Activated T-cell treated with anti-CD3 and anti-CD28 coated beads, Interleukin-2, amount 50 U/mL, for 72 hours (primary cell): Measurements from ENCODE around the gene C1orf35. TPM values are rescaled to one million over a fixed set of nuclear protein-coding genes. Genes with fewer than 3 reads are reported as not detected.

ENCODE experiments used
- ATAC-seq, 2 donors: fragments of 150-1000 bp; cut with Tn5 transposase; replicated peaks in 1 of 2; 2 replicates each; pipeline ENCODE4 v1.10.0; 2021; ENCODE audit warnings: moderate library complexity in 2 of 2, mild to moderate bottlenecking in 1 of 2
- DNase-seq, 2 donors: peaks; one replicate each; pipeline ENCODE4 v3.0.0; 2021 to 2022; ENCODE audit warnings: mixed read lengths in 1 of 2
- H3K27ac Mint-ChIP-seq: one replicate; pipeline ENCODE4 v1.8.0; 2022; ENCODE audit warnings: mild to moderate bottlenecking, moderate library complexity, mixed read lengths
- H3K27me3 Mint-ChIP-seq: one replicate; pipeline ENCODE4 v1.8.0; 2022; ENCODE audit warnings: low read depth, mixed read lengths
- H3K36me3 Mint-ChIP-seq, 2 donors: one replicate each; pipeline ENCODE4 v1.8.0; 2022; ENCODE audit warnings: mixed read lengths in 2 of 2, mild to moderate bottlenecking in 1 of 2; ENCODE audit not compliant: insufficient read depth in 2 of 2
- H3K4me1 Mint-ChIP-seq: one replicate; pipeline ENCODE4 v1.8.0; 2022; ENCODE audit warnings: low read depth, mixed read lengths
- H3K4me3 Mint-ChIP-seq, 2 donors: one replicate each; pipeline ENCODE4 v1.8.0; 2022; ENCODE audit warnings: mild to moderate bottlenecking in 2 of 2, mixed read lengths in 2 of 2, moderate library complexity in 2 of 2
- H3K9me3 Mint-ChIP-seq, 2 donors: one replicate each; pipeline ENCODE4 v1.8.0; 2022; ENCODE audit warnings: mixed read lengths in 2 of 2
- total RNA-seq, 2 donors: library from RNA; stranded (reverse); gene quantifications; one replicate each; pipeline ENCODE4 v1.2.3, GENCODE V29; 2022

Gene C1orf35
- total RNA-seq, 2 donors from 2014 or later = 18.2 to 27.3 TPM

- Mint-ChIP-seq H3K9me3 (no peaks in the 10 kb centered on the region), H3K4me1 (peaks cover 47% of the 10 kb centered on the region), H3K27ac (peak overlapping the region; percentile 28), H3K36me3 (peaks cover 0 to 10% of the 10 kb centered on the region in 2 donors), H3K4me3 (peak overlapping the region; percentile 73 to 94), H3K27me3 (no peaks in the 10 kb centered on the region)
- DNase-seq = peak; percentile 71 to 76
- peak; percentile 56 to 57 for ATAC-seq
Measured at GRCh38 chr1:228101994-228102790, 933 bp downstream of the C1orf35 start.

- Mint-ChIP-seq H3K4me3 (peak overlapping the region; percentile 73 to 94), H3K9me3 (no peaks in the 10 kb centered on the region), H3K36me3 (peaks cover 0 to 10% of the 10 kb centered on the region in 2 donors), H3K27ac (peak overlapping the region; percentile 23), H3K27me3 (no peaks in the 10 kb centered on the region), H3K4me1 (peaks cover 43% of the 10 kb centered on the region)
- ATAC-seq (peak in 1 of 2 donors; percentile 3), DNase-seq (no peak)
Measured at GRCh38 chr1:228101614-228101993, 1.5 kb downstream of the C1orf35 start.

- H3K27ac Mint-ChIP-seq = peak overlapping the region; percentile 23
- H3K4me1 Mint-ChIP-seq = peaks cover 44% of the 10 kb centered on the region
Measured at GRCh38 chr1:228100822-228101613, 2.1 kb downstream of the C1orf35 start.

GRCh38 chr1:228099331-228099732 lies 3.8 kb downstream of the C1orf35 start:
- H3K27me3 Mint-ChIP-seq = no peaks in the 10 kb centered on the region

More at GRCh38 chr1:228100822-228101613, 2.1 kb downstream of the C1orf35 start:
- no peak for ATAC-seq
- H3K36me3 Mint-ChIP-seq = peaks cover 0 to 10% of the 10 kb centered on the region in 2 donors
- no peaks in the 10 kb centered on the region for H3K27me3 Mint-ChIP-seq
- peak overlapping the region; percentile 73 to 94 for H3K4me3 Mint-ChIP-seq
- no peak for DNase-seq
- H3K9me3 Mint-ChIP-seq = no peaks in the 10 kb centered on the region

GRCh38 chr1:228098323-228098931 lies 4.7 kb downstream of the C1orf35 start:
- no peak for DNase-seq
- Mint-ChIP-seq H3K27me3 (no peaks in the 10 kb centered on the region), H3K4me1 (peaks cover 35% of the 10 kb centered on the region), H3K36me3 (peaks cover 14 to 33% of the 10 kb centered on the region in 2 donors), H3K27ac (no peak overlapping the region), H3K9me3 (peaks cover 0 to 7% of the 10 kb centered on the region in 2 donors), H3K4me3 (no peak overlapping the region)
- no peak for ATAC-seq

More at GRCh38 chr1:228099331-228099732, 3.8 kb downstream of the C1orf35 start:
- ATAC-seq (no peak), DNase-seq (no peak)
- H3K36me3 Mint-ChIP-seq = peaks cover 12 to 26% of the 10 kb centered on the region in 2 donors
- H3K4me3 Mint-ChIP-seq = no peak overlapping the region
- peaks cover 0 to 5% of the 10 kb centered on the region in 2 donors for H3K9me3 Mint-ChIP-seq
- peaks cover 43% of the 10 kb centered on the region for H3K4me1 Mint-ChIP-seq
- no peak overlapping the region for H3K27ac Mint-ChIP-seq

- Mint-ChIP-seq H3K9me3 (peaks cover 0 to 7% of the 10 kb centered on the region in 2 donors), H3K4me3 (no peak overlapping the region), H3K27ac (no peak overlapping the region), H3K4me1 (peaks cover 33% of the 10 kb centered on the region), H3K36me3 (peaks cover 19 to 37% of the 10 kb centered on the region in 2 donors), H3K27me3 (no peaks in the 10 kb centered on the region)
- ATAC-seq (no peak), DNase-seq (no peak)
Measured at GRCh38 chr1:228097333-228098081, 5.6 kb downstream of the C1orf35 start.

GRCh38 chr1:228096416-228097332 lies 6.5 kb downstream of the C1orf35 start:
- Mint-ChIP-seq H3K4me1 (peaks cover 37% of the 10 kb centered on the region), H3K4me3 (no peak overlapping the region), H3K36me3 (peaks cover 20 to 42% of the 10 kb centered on the region in 2 donors), H3K9me3 (peaks cover 0 to 7% of the 10 kb centered on the region in 2 donors), H3K27ac (no peak overlapping the region), H3K27me3 (no peaks in the 10 kb centered on the region)
- ATAC-seq (no peak), DNase-seq (no peak)

- Mint-ChIP-seq H3K4me1 (peaks cover 39% of the 10 kb centered on the region), H3K4me3 (no peak overlapping the region), H3K27ac (no peak overlapping the region), H3K27me3 (no peaks in the 10 kb centered on the region), H3K36me3 (peaks cover 21 to 47% of the 10 kb centered on the region in 2 donors), H3K9me3 (peaks cover 0 to 7% of the 10 kb centered on the region in 2 donors)
- DNase-seq = no peak
- no peak for ATAC-seq
Measured at GRCh38 chr1:228095938-228096337, 7.2 kb downstream of the C1orf35 start.

- Mint-ChIP-seq H3K27me3 (no peaks in the 10 kb centered on the region), H3K4me1 (peaks cover 46% of the 10 kb centered on the region), H3K36me3 (peaks cover 21 to 47% of the 10 kb centered on the region in 2 donors), H3K9me3 (peaks cover 0 to 7% of the 10 kb centered on the region in 2 donors), H3K27ac (peak overlapping the region; percentile 74), H3K4me3 (peak overlapping the region in 1 of 2 donors; percentile 7)
- no peak for ATAC-seq
- DNase-seq = no peak
Measured at GRCh38 chr1:228095161-228095560, 8.0 kb downstream of the C1orf35 start.

GRCh38 chr1:228094432-228095016 lies 8.6 kb downstream of the C1orf35 start:
- no peak overlapping the region for H3K4me3 Mint-ChIP-seq

More at GRCh38 chr1:228094432-228095016, 8.6 kb downstream of the C1orf35 start:
- ATAC-seq = no peak
- Mint-ChIP-seq H3K36me3 (peaks cover 21 to 48% of the 10 kb centered on the region in 2 donors), H3K27me3 (no peaks in the 10 kb centered on the region), H3K4me1 (peaks cover 47% of the 10 kb centered on the region), H3K27ac (peak overlapping the region; percentile 74), H3K9me3 (peaks cover 0 to 7% of the 10 kb centered on the region in 2 donors)
- DNase-seq = no peak
